Nephron progenitor cell (in vitro differentiated cells): ENCODE data around the gene GRIP1.

Experiments used
- DNase-seq: peaks from one replicate; pipeline ENCODE4 v3.0.0; 2021
- H3K27ac Mint-ChIP-seq: 2 replicates; pipeline ENCODE4 v1.8.0; 2021; ENCODE audit warnings: mild to moderate bottlenecking, moderate library complexity, mixed read lengths
- H3K27me3 Mint-ChIP-seq: 2 replicates; pipeline ENCODE4 v1.8.0; 2021; ENCODE audit warnings: mild to moderate bottlenecking, low read depth, mixed read lengths; ENCODE audit not compliant: poor library complexity
- H3K36me3 Mint-ChIP-seq: 2 replicates; pipeline ENCODE4 v1.8.0; 2021; ENCODE audit warnings: low read depth, mixed read lengths
- H3K4me1 Mint-ChIP-seq: 2 replicates; pipeline ENCODE4 v1.8.0; 2021; ENCODE audit warnings: mixed read lengths
- H3K4me3 Mint-ChIP-seq: 2 replicates; pipeline ENCODE4 v1.8.0; 2021; ENCODE audit warnings: mild to moderate bottlenecking, moderate library complexity, mixed read lengths
- H3K9me3 Mint-ChIP-seq: 2 replicates; pipeline ENCODE4 v1.8.0; 2021; ENCODE audit warnings: mild to moderate bottlenecking, moderate library complexity, mixed read lengths
- TF ChIP-seq, protein P1 (sequence below): fragments of 200-600 bp; sonication (generic); IDR thresholded peaks from 2 replicates; pipeline ENCODE4 v1.5.0; 2021; ENCODE audit warnings: antibody characterized with exemption

GRIP1 gene

DNA sequence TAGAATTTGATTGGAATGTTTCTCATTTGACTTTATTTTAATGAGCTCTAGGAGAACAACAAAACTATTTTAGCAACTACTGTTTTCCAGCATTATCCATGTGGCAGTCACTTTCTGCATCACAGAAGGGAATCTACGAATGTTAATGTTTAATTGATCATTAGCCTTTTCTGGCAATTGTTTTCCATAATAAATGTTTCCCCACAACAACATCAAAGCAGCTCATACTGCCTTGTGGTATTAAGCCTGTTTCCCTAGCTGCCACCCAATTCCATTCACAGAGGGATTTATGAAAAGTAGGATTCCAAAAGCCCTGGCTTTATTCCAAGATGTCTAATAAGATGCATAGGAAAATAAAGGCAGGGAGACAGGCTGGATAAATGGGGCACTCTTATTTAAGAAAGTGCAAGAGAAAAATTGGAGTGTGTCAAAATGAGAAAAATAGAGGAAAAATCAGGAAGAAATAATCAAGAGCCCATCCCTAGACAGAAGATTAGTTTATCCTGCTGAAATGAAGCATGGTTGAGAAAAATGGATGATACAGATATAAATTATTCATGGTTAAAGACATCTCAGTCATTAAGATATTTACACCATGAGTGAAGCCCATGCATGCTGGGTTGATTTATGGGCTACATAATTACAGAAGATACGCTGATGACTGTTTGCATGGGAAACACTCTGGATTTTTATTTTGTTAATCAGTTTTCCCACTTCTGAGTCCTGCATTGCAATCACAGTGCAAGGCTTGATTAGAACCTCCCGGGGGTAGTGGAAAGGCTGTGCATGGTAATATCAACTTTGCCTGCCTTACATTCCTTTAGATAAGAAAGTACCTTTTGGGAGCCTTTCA lies 196.3 kb downstream of the GRIP1 start:
- peaks cover 45% of the 10 kb centered on the region for H3K9me3 Mint-ChIP-seq
- DNase-seq = no peak
- TF ChIP-seq, protein P1, sequence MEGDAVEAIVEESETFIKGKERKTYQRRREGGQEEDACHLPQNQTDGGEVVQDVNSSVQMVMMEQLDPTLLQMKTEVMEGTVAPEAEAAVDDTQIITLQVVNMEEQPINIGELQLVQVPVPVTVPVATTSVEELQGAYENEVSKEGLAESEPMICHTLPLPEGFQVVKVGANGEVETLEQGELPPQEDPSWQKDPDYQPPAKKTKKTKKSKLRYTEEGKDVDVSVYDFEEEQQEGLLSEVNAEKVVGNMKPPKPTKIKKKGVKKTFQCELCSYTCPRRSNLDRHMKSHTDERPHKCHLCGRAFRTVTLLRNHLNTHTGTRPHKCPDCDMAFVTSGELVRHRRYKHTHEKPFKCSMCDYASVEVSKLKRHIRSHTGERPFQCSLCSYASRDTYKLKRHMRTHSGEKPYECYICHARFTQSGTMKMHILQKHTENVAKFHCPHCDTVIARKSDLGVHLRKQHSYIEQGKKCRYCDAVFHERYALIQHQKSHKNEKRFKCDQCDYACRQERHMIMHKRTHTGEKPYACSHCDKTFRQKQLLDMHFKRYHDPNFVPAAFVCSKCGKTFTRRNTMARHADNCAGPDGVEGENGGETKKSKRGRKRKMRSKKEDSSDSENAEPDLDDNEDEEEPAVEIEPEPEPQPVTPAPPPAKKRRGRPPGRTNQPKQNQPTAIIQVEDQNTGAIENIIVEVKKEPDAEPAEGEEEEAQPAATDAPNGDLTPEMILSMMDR = no peak
- peaks cover 17% of the 10 kb centered on the region for H3K36me3 Mint-ChIP-seq
- no peak overlapping the region for H3K4me3 Mint-ChIP-seq
- H3K4me1 Mint-ChIP-seq = no peaks in the 10 kb centered on the region
- H3K27me3 Mint-ChIP-seq = peaks cover 6% of the 10 kb centered on the region
- no peak overlapping the region for H3K27ac Mint-ChIP-seq

DNA sequence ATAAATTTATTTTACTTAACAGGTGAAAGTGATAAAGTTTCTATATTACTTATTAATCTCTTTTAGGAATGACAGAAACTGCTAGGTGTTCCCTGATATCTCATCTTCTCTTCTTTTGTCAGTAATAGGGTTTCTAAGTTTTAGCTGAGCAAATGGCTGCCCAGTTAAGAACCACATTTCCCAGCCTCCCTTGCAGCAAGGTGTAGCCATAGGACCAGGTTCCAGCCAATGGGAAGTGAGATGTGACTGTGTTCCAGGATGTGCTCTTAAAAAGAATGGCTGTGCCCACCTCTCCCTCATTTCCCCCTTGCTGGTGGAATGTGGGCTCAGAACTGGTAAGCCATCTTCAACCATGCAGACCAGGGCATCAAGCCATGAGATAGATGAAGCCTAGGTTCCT lies 210.9 kb downstream of the GRIP1 start:
- DNase-seq = no peak
- H3K4me3 Mint-ChIP-seq = no peak overlapping the region
- H3K36me3 Mint-ChIP-seq = no peaks in the 10 kb centered on the region
- H3K27ac Mint-ChIP-seq = no peak overlapping the region
- TF ChIP-seq, protein P1 = no peak
- peaks cover 4% of the 10 kb centered on the region for H3K27me3 Mint-ChIP-seq
- H3K4me1 Mint-ChIP-seq = no peaks in the 10 kb centered on the region
- peaks cover 3% of the 10 kb centered on the region for H3K9me3 Mint-ChIP-seq

DNA sequence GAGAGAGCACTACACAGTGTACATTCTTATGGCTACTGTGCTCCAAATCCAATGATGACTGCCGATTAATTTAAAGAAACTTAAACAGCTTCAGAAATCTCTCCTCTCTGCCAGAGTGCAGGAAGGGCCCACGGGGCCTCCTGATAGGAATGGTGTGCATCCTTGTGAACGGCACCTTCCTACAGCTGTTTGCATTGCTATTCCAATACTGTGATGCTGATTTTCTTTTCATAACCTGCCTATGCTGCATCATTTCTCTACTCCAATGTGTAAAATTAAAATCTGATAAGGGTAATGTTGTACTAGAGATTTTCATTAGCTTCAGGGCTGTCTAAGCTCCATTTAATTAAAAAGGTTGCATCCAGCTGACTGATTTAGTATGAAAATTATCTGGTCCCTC lies 217.5 kb downstream of the GRIP1 start:
- TF ChIP-seq, protein P1 = no peak
- no peaks in the 10 kb centered on the region for H3K9me3 Mint-ChIP-seq
- H3K4me3 Mint-ChIP-seq = no peak overlapping the region
- H3K27me3 Mint-ChIP-seq = peaks cover 3% of the 10 kb centered on the region
- no peak for DNase-seq
- H3K27ac Mint-ChIP-seq = no peak overlapping the region
- peaks cover 7% of the 10 kb centered on the region for H3K4me1 Mint-ChIP-seq
- H3K36me3 Mint-ChIP-seq = peaks cover 10% of the 10 kb centered on the region

DNA sequence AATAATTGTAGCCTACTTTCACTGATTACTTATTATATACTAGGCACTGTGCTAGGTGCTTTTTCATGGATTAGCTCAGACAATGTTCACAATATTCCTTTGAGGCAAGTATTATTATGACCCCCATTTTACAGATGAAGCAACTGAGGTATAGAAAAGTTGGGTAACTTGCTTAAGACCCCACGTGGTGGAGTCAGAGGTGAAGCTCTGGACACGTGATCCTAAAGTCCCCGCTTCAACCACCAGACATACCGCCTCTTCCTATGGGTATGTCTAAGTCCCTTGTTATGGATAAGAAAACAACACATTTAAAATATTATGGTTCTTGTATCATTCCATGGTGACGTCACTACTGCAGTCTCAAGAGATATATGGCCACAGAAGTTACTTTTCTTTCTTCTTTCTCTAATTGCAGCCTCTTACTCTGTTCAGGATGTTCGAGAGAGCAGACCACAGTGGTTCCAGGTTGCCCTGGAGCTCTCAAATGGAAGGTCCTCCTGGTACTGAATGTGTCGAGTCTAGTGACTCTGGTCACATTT lies 218.9 kb downstream of the GRIP1 start:
- Mint-ChIP-seq H3K27me3 (peaks cover 3% of the 10 kb centered on the region), H3K4me3 (no peak overlapping the region), H3K36me3 (peaks cover 14% of the 10 kb centered on the region), H3K9me3 (no peaks in the 10 kb centered on the region), H3K4me1 (peaks cover 18% of the 10 kb centered on the region), H3K27ac (no peak overlapping the region)
- TF ChIP-seq, protein P1 = no peak
- DNase-seq = no peak

DNA sequence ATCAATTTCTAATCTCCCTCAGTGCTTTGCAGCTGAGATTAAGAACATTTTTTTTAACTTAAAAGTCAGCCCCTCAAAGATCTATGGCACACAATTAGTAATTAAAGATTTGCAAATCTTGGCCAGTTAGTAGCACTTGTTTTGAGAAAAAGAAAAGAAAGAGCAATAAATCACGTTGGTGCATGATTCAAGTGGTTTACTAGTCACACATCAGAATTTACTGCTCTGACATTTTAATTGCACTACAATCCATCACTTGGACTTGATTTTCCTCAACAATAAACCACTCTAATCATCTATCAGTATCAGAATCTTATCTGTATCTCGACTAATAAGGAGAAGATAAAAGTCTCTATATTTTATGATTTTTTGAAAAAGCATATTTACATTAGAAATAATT lies 222.3 kb downstream of the GRIP1 start:
- Mint-ChIP-seq H3K36me3 (peaks cover 21% of the 10 kb centered on the region), H3K27ac (no peak overlapping the region), H3K9me3 (no peaks in the 10 kb centered on the region), H3K4me1 (peaks cover 41% of the 10 kb centered on the region), H3K4me3 (no peak overlapping the region), H3K27me3 (peaks cover 3% of the 10 kb centered on the region)
- TF ChIP-seq, protein P1 = no peak
- no peak for DNase-seq

DNA sequence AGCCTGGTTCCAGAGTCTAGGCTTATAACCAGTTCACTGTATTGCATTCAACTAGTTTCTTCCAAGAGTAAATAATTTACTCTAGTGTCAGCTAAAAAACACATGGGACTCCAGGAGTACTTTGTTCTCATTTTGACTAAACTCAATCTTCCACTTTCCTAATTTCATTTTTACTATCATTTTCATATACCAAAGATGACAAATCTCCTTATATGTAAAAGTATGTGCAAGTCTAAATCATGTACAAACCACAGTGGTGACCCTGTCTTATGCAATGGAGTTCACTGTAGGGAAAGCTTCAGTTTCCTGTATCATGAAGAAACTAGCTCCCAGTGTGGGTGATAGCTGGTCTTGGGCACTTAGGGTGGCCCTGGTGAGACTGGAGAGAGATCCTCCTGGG lies 225.0 kb downstream of the GRIP1 start:
- Mint-ChIP-seq H3K27ac (no peak overlapping the region), H3K4me3 (no peak overlapping the region), H3K27me3 (peaks cover 3% of the 10 kb centered on the region), H3K4me1 (peaks cover 41% of the 10 kb centered on the region), H3K36me3 (peaks cover 21% of the 10 kb centered on the region), H3K9me3 (no peaks in the 10 kb centered on the region)
- no peak for DNase-seq
- TF ChIP-seq, protein P1 = no peak
